Stomach (tissue), 4 donors: ENCODE measurements around the gene SMIM14.

Source experiments
- CTCF ChIP-seq, 7 experiments: fragments of 450-650 bp in 4 of 7; fragments of 200-600 bp in 3 of 7; sonication (generic) in 3 of 7; IDR thresholded peaks; one replicate each; pipeline ENCODE4 v1.5.1; 2016 to 2019; ENCODE audit warnings: antibody characterized with exemption in 7 of 7, control low read depth in 2 of 7, mild to moderate bottlenecking in 1 of 7
- POLR2A ChIP-seq, 4 donors: fragments of 450-650 bp; IDR thresholded peaks; one replicate each; pipeline ENCODE4 v1.6.1; 2016; ENCODE audit warnings: antibody characterized with exemption in 4 of 4, control low read depth in 2 of 4, mild to moderate bottlenecking in 1 of 4, moderate library complexity in 1 of 4

- TF ChIP-seq CTCF (IDR thresholded peaks at IDR 0.05) (no peak), POLR2A (IDR thresholded peaks at IDR 0.05) (no peak)
These were observed 26.4 kb upstream of the SMIM14 start for GRCh38 chr4:39664828-39665731.
